Hepatocyte (in vitro differentiated cells): ENCODE measurements around the gene HS3ST4. TPM values are rescaled to one million over a fixed set of nuclear protein-coding genes. Genes with fewer than 3 reads are reported as not detected.
"Not testable (repeated sequence)": the region's sequence is repeated elsewhere in the genome, so short reads cannot be mapped to it uniquely, and the experiment has no call there.

Experiments used
- DNase-seq: peaks from one replicate; pipeline ENCODE4 v3.0.0-alpha.2; 2016; ENCODE audit warnings: low spot score
- H2AFZ ChIP-seq: fragments of 200-600 bp; sonication (generic); 2 replicates; pipeline ENCODE4 v1.6.0; 2016; ENCODE audit warnings: antibody characterized with exemption, mild to moderate bottlenecking
- H3K27ac ChIP-seq: fragments of 200-600 bp; sonication (generic); 2 replicates; pipeline ENCODE4 v1.5.1; 2016; ENCODE audit warnings: mild to moderate bottlenecking
- H3K27me3 ChIP-seq: fragments of 200-600 bp; sonication (generic); 2 replicates; pipeline ENCODE4 v1.6.1; 2016
- H3K36me3 ChIP-seq: fragments of 200-600 bp; sonication (generic); replicated peaks from 2 replicates; pipeline ENCODE4 v1.5.1; 2016; ENCODE audit warnings: low read depth; ENCODE audit not compliant: insufficient read depth
- H3K4me1 ChIP-seq: fragments of 200-600 bp; sonication (generic); 2 replicates; pipeline ENCODE4 v1.5.1; 2016; ENCODE audit warnings: mild to moderate bottlenecking, moderate library complexity; ENCODE audit not compliant: insufficient read depth
- H3K4me2 ChIP-seq: fragments of 200-600 bp; sonication (generic); 2 replicates; pipeline ENCODE4 v1.6.0; 2016
- H3K4me3 ChIP-seq: fragments of 200-600 bp; sonication (generic); 2 replicates; pipeline ENCODE4 v1.5.1; 2016; ENCODE audit warnings: mild to moderate bottlenecking
- H3K79me2 ChIP-seq: fragments of 200-600 bp; sonication (generic); 2 replicates; pipeline ENCODE4 v1.6.0; 2017; ENCODE audit warnings: mild to moderate bottlenecking
- H3K9me2 ChIP-seq: fragments of 200-600 bp; sonication (generic); replicated peaks from 2 replicates; pipeline ENCODE4 v1.6.0; 2017; ENCODE audit warnings: mild to moderate bottlenecking; ENCODE audit not compliant: insufficient read depth
- H3K9me3 ChIP-seq: fragments of 200-600 bp; sonication (generic); 2 replicates; pipeline ENCODE4 v1.5.1; 2016; ENCODE audit warnings: low read depth, mild to moderate bottlenecking
- H4K20me1 ChIP-seq: fragments of 200-600 bp; sonication (generic); 2 replicates; pipeline ENCODE4 v1.6.0; 2016; ENCODE audit warnings: mild to moderate bottlenecking; ENCODE audit not compliant: insufficient read depth, poor library complexity, severe bottlenecking
- EZH2 ChIP-seq: fragments of 200-600 bp; sonication (generic); IDR thresholded peaks from 2 replicates; pipeline ENCODE4 v1.6.1; 2016; ENCODE audit warnings: antibody characterized with exemption, mild to moderate bottlenecking, borderline replicate concordance
- EZH2phosphoT487 ChIP-seq: fragments of 200-600 bp; sonication (generic); IDR thresholded peaks from one replicate; pipeline ENCODE4 v1.6.1; 2018; ENCODE audit warnings: antibody characterized with exemption, mild to moderate bottlenecking, low read depth, moderate library complexity; ENCODE audit not compliant: unreplicated experiment, severe bottlenecking
- WGBS: methylation state at CpG from one replicate; pipeline ENCODE4 v1.1.6; 2016; ENCODE audit warnings: low lambda C conversion rate; ENCODE audit errors: missing lambda C conversion rate; 5-methylcytosine and 5-hydroxymethylcytosine counted together
- polyA plus RNA-seq: library from polyadenylated mRNA; unstranded; fragments of >200 nt; fragmentation: Nextera tagmentation; extraction: Ambion mirVana; gene quantifications from 2 replicates; pipeline ENCODE4 v1.2.1, GENCODE V29; 2016
- total RNA-seq: library from RNA; depleted of rRNA; stranded (reverse); fragments of >200 nt; gene quantifications from 2 replicates; pipeline ENCODE4 v1.2.3, GENCODE V29; 2014
- TF ChIP-seq, protein P1 (sequence below): fragments of 200-600 bp; sonication (generic); IDR thresholded peaks from 2 replicates; pipeline ENCODE4 v1.5.1; 2016; ENCODE audit warnings: antibody characterized with exemption, mild to moderate bottlenecking; ENCODE audit not compliant: poor library complexity

The HS3ST4 gene
- total and polyA plus RNA-seq, 2 experiments from 2014 or later, result 2.0 to 3.1 TPM

DNA sequence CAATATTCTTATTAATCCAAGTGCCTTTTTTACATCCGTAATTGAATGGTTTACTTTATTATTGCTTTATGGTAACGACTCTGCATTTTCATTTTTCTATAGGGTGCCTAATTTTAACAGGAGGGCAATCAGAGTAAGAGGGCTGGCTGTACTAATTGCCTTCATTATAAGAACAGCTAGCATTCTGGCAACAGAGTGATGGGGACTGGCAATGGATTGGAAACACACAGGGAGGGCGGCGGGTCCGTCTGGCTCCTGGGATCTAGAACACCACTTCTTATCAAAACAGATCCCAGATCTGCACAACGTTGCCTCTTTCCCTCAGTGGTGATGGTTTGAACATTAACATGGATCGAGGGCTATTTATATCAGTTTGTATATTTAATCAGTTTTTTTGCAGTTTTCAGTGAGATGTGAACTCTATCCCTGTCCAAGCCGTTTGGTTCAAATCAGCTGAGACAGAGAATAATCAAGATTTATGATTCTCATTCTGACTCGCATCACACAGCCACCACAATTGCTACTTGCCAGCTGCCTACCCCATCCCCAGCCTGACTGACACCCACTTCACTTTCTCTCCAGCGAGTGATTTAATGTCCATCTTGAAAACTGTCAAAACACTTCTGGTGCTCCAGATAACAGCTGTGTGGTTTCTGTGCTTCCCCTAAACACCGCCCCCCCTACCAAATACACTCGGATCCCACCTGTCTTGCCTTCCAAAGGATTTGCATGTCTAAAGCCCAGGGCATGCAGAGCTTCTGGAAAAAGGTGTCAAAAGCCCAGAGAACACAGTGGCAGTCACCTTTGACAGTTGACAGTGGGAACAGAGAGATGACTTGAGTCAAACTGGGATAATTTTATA lies 327.9 kb downstream of the HS3ST4 start:
- no peaks in the 10 kb centered on the region for H4K20me1 ChIP-seq
- H3K27me3 ChIP-seq, result no peaks in the 10 kb centered on the region
- no peaks in the 10 kb centered on the region for H3K36me3 ChIP-seq
- no peak overlapping the region for H3K4me2 ChIP-seq
- 56% methylated on average over 12 of the region's 12 CpGs for WGBS
- TF ChIP-seq, protein P1, sequence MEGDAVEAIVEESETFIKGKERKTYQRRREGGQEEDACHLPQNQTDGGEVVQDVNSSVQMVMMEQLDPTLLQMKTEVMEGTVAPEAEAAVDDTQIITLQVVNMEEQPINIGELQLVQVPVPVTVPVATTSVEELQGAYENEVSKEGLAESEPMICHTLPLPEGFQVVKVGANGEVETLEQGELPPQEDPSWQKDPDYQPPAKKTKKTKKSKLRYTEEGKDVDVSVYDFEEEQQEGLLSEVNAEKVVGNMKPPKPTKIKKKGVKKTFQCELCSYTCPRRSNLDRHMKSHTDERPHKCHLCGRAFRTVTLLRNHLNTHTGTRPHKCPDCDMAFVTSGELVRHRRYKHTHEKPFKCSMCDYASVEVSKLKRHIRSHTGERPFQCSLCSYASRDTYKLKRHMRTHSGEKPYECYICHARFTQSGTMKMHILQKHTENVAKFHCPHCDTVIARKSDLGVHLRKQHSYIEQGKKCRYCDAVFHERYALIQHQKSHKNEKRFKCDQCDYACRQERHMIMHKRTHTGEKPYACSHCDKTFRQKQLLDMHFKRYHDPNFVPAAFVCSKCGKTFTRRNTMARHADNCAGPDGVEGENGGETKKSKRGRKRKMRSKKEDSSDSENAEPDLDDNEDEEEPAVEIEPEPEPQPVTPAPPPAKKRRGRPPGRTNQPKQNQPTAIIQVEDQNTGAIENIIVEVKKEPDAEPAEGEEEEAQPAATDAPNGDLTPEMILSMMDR, result no peak
- TF ChIP-seq EZH2 (no peak), EZH2phosphoT487 (no peak)
- H3K4me3 ChIP-seq, result no peak overlapping the region
- H3K9me3 ChIP-seq, result no peaks in the 10 kb centered on the region
- no peaks in the 10 kb centered on the region for H3K4me1 ChIP-seq
- no peak overlapping the region for H3K27ac ChIP-seq
- no peak for DNase-seq
- H3K9me2 ChIP-seq, result no peaks in the 10 kb centered on the region
- H2AFZ ChIP-seq, result no peak overlapping the region
- H3K79me2 ChIP-seq, result no peaks in the 10 kb centered on the region

DNA sequence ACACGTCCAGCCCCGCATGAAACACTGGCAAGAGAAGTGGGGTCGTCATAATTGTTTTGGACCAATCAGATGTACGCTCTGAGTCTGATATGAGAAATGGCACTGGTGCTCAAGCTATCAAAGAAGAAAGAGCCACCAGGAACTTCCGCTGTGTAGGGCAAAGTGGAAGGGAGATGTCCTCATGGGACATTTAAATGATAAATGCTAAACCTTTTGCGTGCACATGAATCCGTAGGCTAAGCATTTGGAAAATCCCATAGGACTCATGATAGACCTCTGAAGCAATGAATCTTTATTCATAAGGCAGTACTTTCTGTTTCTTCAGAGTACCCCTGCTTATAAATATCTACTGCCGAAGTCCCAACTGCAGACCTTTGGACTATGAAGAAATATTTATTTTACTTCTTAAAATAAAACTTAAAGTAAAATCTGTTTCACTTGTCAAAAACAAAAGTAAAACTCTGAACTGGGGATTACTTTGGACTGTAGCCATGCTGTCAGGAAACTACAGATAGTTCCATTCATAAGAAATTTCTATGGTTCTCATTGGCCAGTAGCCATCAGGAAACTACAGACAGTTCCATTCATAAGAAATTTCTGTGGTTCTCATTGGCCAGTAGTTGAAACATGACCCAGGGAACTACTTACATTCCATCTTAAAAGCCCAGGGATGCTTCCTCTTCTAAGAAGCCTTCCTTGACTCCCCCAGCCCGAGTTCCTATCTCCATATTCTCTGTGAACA lies 335.1 kb downstream of the HS3ST4 start:
- Histone ChIP-seq H3K9me3 (no peaks in the 10 kb centered on the region), H3K36me3 (no peaks in the 10 kb centered on the region), H3K4me3 (no peak overlapping the region), H3K27ac (no peak overlapping the region), H3K27me3 (no peaks in the 10 kb centered on the region), H4K20me1 (no peaks in the 10 kb centered on the region), H3K4me1 (peaks cover 4% of the 10 kb centered on the region), H2AFZ (no peak overlapping the region), H3K9me2 (no peaks in the 10 kb centered on the region), H3K79me2 (no peaks in the 10 kb centered on the region), H3K4me2 (peak overlapping the region; percentile 13)
- 88% methylated on average over 9 of the region's 9 CpGs for WGBS
- DNase-seq, result no peak
- no peak for TF ChIP-seq EZH2phosphoT487
- TF ChIP-seq, protein P1, result no peak
- TF ChIP-seq EZH2, result no peak

DNA sequence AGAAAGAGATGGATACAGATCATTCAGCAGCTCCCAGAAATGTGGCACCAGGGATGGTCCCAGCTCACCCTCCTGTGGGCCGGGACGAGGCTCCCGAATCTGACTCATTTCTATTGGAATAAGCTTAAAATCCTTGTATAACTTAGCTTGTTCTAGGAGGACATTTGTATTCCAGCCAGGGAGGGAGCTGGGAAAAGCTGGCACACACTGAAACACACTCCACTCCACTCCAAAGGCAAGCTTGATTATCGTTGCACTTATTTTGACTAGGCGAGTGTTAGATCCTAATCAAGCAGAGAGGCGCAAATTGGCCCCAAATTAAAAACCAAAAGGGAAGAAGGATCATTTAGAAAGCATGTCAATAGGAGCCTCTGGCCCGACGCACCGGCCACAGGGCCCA lies 339.5 kb downstream of the HS3ST4 start:
- Histone ChIP-seq H3K27ac (no peak overlapping the region), H4K20me1 (no peaks in the 10 kb centered on the region), H3K79me2 (no peaks in the 10 kb centered on the region), H3K36me3 (no peaks in the 10 kb centered on the region), H2AFZ (no peak overlapping the region), H3K4me3 (no peak overlapping the region), H3K27me3 (no peaks in the 10 kb centered on the region), H3K4me2 (no peak overlapping the region), H3K9me3 (no peaks in the 10 kb centered on the region), H3K4me1 (peaks cover 4% of the 10 kb centered on the region), H3K9me2 (no peaks in the 10 kb centered on the region)
- WGBS, result 79% methylated on average over 9 of the region's 9 CpGs
- TF ChIP-seq, protein P1, result no peak
- TF ChIP-seq EZH2 (no peak), EZH2phosphoT487 (no peak)
- no peak for DNase-seq

DNA sequence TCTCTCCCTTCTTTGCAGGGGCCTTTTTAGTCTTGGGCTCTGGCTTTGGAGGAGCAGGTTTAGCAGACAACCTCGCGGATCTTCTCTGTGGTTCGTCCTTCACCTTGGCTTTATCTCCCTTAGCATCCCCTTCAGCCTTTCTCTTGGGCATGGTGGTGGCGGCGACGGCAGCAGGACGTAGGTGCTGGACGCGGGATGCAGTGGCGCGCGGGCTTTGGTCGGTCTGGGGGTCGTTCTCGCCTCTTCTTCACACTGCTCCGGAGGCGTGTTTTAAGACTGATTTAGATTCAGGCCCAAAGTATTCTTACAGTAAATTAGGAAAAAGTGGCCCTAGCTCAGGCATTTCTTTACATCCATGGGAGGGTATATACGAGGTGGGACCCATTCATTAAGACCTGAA lies 340.9 kb downstream of the HS3ST4 start:
- not testable (repeated sequence) for H3K27ac ChIP-seq, H2AFZ ChIP-seq, H3K79me2 ChIP-seq, DNase-seq, H3K27me3 ChIP-seq, H3K36me3 ChIP-seq, H3K4me1 ChIP-seq, H4K20me1 ChIP-seq, H3K9me3 ChIP-seq, H3K9me2 ChIP-seq, H3K4me3 ChIP-seq, H3K4me2 ChIP-seq
- WGBS, result 96% methylated on average over 18 of the region's 18 CpGs
